Tibial nerve (tissue), 4 donors: ENCODE data around the gene PVR. TPM values are rescaled to one million over a fixed set of nuclear protein-coding genes. Genes with fewer than 3 reads are reported as not detected.
"Not testable (repeated sequence)": the region's sequence is repeated elsewhere in the genome, so short reads cannot be mapped to it uniquely, and the experiment has no call there.

ENCODE experiments used
- DNase-seq, 2 donors: peaks; one replicate each; pipeline ENCODE4 v3.0.0-alpha.2; 2019; ENCODE audit warnings: low spot score in 2 of 2
- H3K27ac ChIP-seq, 4 donors: fragments of 200-600 bp; sonication (generic) in 3 of 4; one replicate each; pipeline ENCODE4 v1.5.1; 2017 to 2019; ENCODE audit warnings: mild to moderate bottlenecking in 1 of 4
- H3K27me3 ChIP-seq, 2 donors: fragments of 200-600 bp; sonication (generic) in 1 of 2; one replicate each; pipeline versions ENCODE4 v1.5.1 to v1.6.0; 2017 to 2019
- H3K36me3 ChIP-seq, 3 donors: fragments of 200-600 bp; sonication (generic); one replicate each; pipeline ENCODE4 v1.5.1; 2018 to 2019
- H3K4me1 ChIP-seq, 4 donors: fragments of 200-600 bp; sonication (generic) in 3 of 4; one replicate each; pipeline ENCODE4 v1.5.1; 2017 to 2019
- H3K4me3 ChIP-seq, 4 donors: fragments of 200-600 bp; sonication (generic) in 3 of 4; one replicate each; pipeline ENCODE4 v1.5.1; 2017 to 2019; ENCODE audit warnings: mild to moderate bottlenecking in 1 of 4, moderate library complexity in 1 of 4
- H3K9me3 ChIP-seq, 4 donors: fragments of 200-600 bp; sonication (generic) in 3 of 4; one replicate each; pipeline ENCODE4 v1.5.1; 2017 to 2019
- CTCF ChIP-seq, 5 experiments: fragments of 200-600 bp in 3 of 5; fragments of 450-650 bp in 2 of 5; sonication (generic) in 3 of 5; IDR thresholded peaks; one replicate each; pipeline ENCODE4 v1.5.1; 2016 to 2019; ENCODE audit warnings: antibody characterized with exemption in 5 of 5, mild to moderate bottlenecking in 3 of 5, moderate library complexity in 2 of 5
- EP300 ChIP-seq, 2 donors: sonication (generic); formaldehyde crosslinking; IDR thresholded peaks; one replicate each; pipeline ENCODE4 v1.6.1; 2017; ENCODE audit warnings: antibody characterized with exemption in 2 of 2, mild to moderate bottlenecking in 1 of 2
- POLR2A ChIP-seq, 2 donors: fragments of 450-650 bp; IDR thresholded peaks; one replicate each; pipeline ENCODE4 v1.6.1; 2017; ENCODE audit warnings: antibody characterized with exemption in 2 of 2, mild to moderate bottlenecking in 2 of 2, moderate library complexity in 2 of 2
- WGBS, 2 donors: methylation state at CpG; one replicate each; pipeline ENCODE4 v1.1.5; 2018; 5-methylcytosine and 5-hydroxymethylcytosine counted together
- total RNA-seq, 4 donors: library from RNA; depleted of rRNA; stranded (reverse); fragments of >200 nt; gene quantifications; one replicate each; pipeline ENCODE4 v1.1.0, GENCODE V29; 2016

PVR gene
- total RNA-seq, 4 donors from 2014 or later = 55.3 to 71.4 (median 69.6) TPM

- WGBS, 2 donors = 81 to 90% methylated on average over 6 of the region's 6 CpGs
- DNase-seq = no peak
- Histone ChIP-seq H3K36me3 (no peaks in the 10 kb centered on the region), H3K4me3 (no peak overlapping the region), H3K9me3 (no peaks in the 10 kb centered on the region), H3K27ac (no peak overlapping the region), H3K27me3 (no peaks in the 10 kb centered on the region), H3K4me1 (no peaks in the 10 kb centered on the region)
- no peak for TF ChIP-seq EP300 (IDR thresholded peaks at IDR 0.05)
- TF ChIP-seq POLR2A (IDR thresholded peaks at IDR 0.05) = no peak
- TF ChIP-seq CTCF (IDR thresholded peaks at IDR 0.05) = no peak
Observed at GRCh38 chr19:44706506-44707236, 63.0 kb downstream of the PVR start.

GRCh38 chr19:44707794-44708193 lies 64.1 kb downstream of the PVR start:
- H3K27ac ChIP-seq = no peak overlapping the region
- 93 to 96% methylated on average over 10 to 17 of the region's 20 CpGs for WGBS, 2 donors
- DNase-seq = no peak
- no peaks in the 10 kb centered on the region for H3K9me3 ChIP-seq
- no peaks in the 10 kb centered on the region for H3K4me1 ChIP-seq
- TF ChIP-seq CTCF (IDR thresholded peaks at IDR 0.05) (no peak), EP300 (IDR thresholded peaks at IDR 0.05) (no peak), POLR2A (IDR thresholded peaks at IDR 0.05) (no peak)
- no peaks in the 10 kb centered on the region for H3K27me3 ChIP-seq
- no peaks in the 10 kb centered on the region for H3K36me3 ChIP-seq
- no peak overlapping the region for H3K4me3 ChIP-seq

- TF ChIP-seq CTCF (IDR thresholded peaks at IDR 0.05) = no peak
- TF ChIP-seq EP300 (IDR thresholded peaks at IDR 0.05) = no peak
- TF ChIP-seq POLR2A (IDR thresholded peaks at IDR 0.05) = no peak
- Histone ChIP-seq H3K27me3 (no peaks in the 10 kb centered on the region), H3K36me3 (no peaks in the 10 kb centered on the region), H3K4me3 (no peak overlapping the region), H3K4me1 (no peaks in the 10 kb centered on the region), H3K27ac (no peak overlapping the region), H3K9me3 (no peaks in the 10 kb centered on the region)
- WGBS, 2 donors = 50 to 98% methylated on average over 2 to 5 of the region's 5 CpGs
- DNase-seq = no peak
Observed at GRCh38 chr19:44708940-44709339, 65.2 kb downstream of the PVR start.

GRCh38 chr19:44709434-44710266 lies 65.9 kb downstream of the PVR start:
- WGBS, 2 donors = 53 to 89% methylated on average over 2 to 4 of the region's 4 CpGs
- not testable (repeated sequence) for H3K9me3 ChIP-seq, H3K27me3 ChIP-seq, DNase-seq, H3K4me1 ChIP-seq, H3K36me3 ChIP-seq, H3K4me3 ChIP-seq, H3K27ac ChIP-seq

- TF ChIP-seq POLR2A (IDR thresholded peaks at IDR 0.05) (no peak), CTCF (IDR thresholded peaks at IDR 0.05) (no peak), EP300 (IDR thresholded peaks at IDR 0.05) (no peak)
- Histone ChIP-seq H3K9me3 (peaks cover 0 to 12% (median 0%) of the 10 kb centered on the region in 4 donors), H3K36me3 (no peaks in the 10 kb centered on the region), H3K4me3 (no peak overlapping the region), H3K27ac (no peak overlapping the region), H3K27me3 (no peaks in the 10 kb centered on the region), H3K4me1 (no peaks in the 10 kb centered on the region)
- 71 to 74% methylated on average over 14 of the region's 14 CpGs for WGBS, 2 donors
- DNase-seq = no peak
Observed at GRCh38 chr19:44710483-44710882, 66.8 kb downstream of the PVR start.
